IMR-90 (cell line): ENCODE measurements around the gene BRSK1. TPM values are rescaled to one million over a fixed set of nuclear protein-coding genes. Genes with fewer than 3 reads are reported as not detected.

Experiments used
- ATAC-seq: fragments of 200-7000 bp; cut with Tn5 transposase; 2 replicates; pipeline ENCODE4 v1.9.1; 2020; ENCODE audit warnings: low read depth, mild to moderate bottlenecking, moderate library complexity
- BruUV-seq: library from RNA; stranded (reverse); fragments of 400-500 nt; replicated peaks from 2 replicates; lab custom pipeline; 2021; lab: Mats Ljungman, UMichigan
- CTCF ChIA-PET: fragments of 300-600 bp; formaldehyde crosslinking; extraction: SDS; loops from one replicate; lab custom pipeline; 2021; ENCODE audit warnings: antibody characterized with exemption; lab: Yijun Ruan, JAX
- POLR2A ChIA-PET: fragments of 300-600 bp; sonication (Branson Sonifier 250); formaldehyde crosslinking; loops from one replicate; lab custom pipeline; 2022; ENCODE audit warnings: antibody characterized with exemption; ENCODE audit not compliant: unreplicated experiment; lab: Charles Lee
- DNase-seq: peaks from one replicate; pipeline ENCODE4 v3.0.0; 2013
- H2AFZ ChIP-seq: replicated peaks from 2 replicates; pipeline ENCODE3; 2013; ENCODE audit warnings: low read length, mild to moderate bottlenecking; ENCODE audit not compliant: poor library complexity
- H2AK5ac ChIP-seq: 2 replicates; pipeline ENCODE4 v1.6.1; 2013; ENCODE audit warnings: low read depth, low read length, inconsistent platforms
- H2AK9ac ChIP-seq: replicated peaks from 2 replicates; pipeline ENCODE3; 2013; ENCODE audit warnings: mild to moderate bottlenecking, low read depth, low read length, moderate library complexity; ENCODE audit not compliant: poor library complexity
- H2BK120ac ChIP-seq: 2 replicates; pipeline ENCODE4 v1.6.1; 2013; ENCODE audit warnings: low read depth, low read length, inconsistent platforms
- H2BK15ac ChIP-seq: 3 replicates; pipeline ENCODE4 v1.6.1; 2013; ENCODE audit warnings: low read depth, low read length, inconsistent platforms
- H2BK20ac ChIP-seq: 2 replicates; pipeline ENCODE4 v1.6.1; 2013; ENCODE audit warnings: low read depth, mild to moderate bottlenecking, inconsistent platforms, low read length, moderate library complexity
- H2BK5ac ChIP-seq: 2 replicates; pipeline ENCODE4 v1.6.1; 2013; ENCODE audit warnings: mild to moderate bottlenecking, low read depth, low read length, inconsistent platforms; ENCODE audit not compliant: poor library complexity, severe bottlenecking
- H3K14ac ChIP-seq: replicated peaks from 2 replicates; pipeline ENCODE4 v1.6.1; 2013; ENCODE audit warnings: low read depth, low read length, inconsistent platforms
- H3K18ac ChIP-seq: 2 replicates; pipeline ENCODE4 v1.6.1; 2013; ENCODE audit warnings: low read depth, low read length, control low read depth
- H3K23ac ChIP-seq: 2 replicates; pipeline ENCODE4 v1.6.1; 2013; ENCODE audit warnings: low read depth, low read length, inconsistent platforms
- H3K27ac ChIP-seq: 2 replicates; pipeline ENCODE4 v1.5.1; 2013; ENCODE audit warnings: mild to moderate bottlenecking, control low read depth, low read length; ENCODE audit not compliant: insufficient read depth
- H3K27me3 ChIP-seq: 2 replicates; pipeline ENCODE4 v1.6.1; 2013; ENCODE audit warnings: low read length; ENCODE audit not compliant: control insufficient read depth, insufficient read depth
- H3K36me3 ChIP-seq: 2 replicates; pipeline ENCODE4 v1.6.1; 2013; ENCODE audit warnings: low read length, mixed read lengths; ENCODE audit not compliant: control insufficient read depth, insufficient read depth
- H3K4ac ChIP-seq: 2 replicates; pipeline ENCODE4 v1.6.1; 2013; ENCODE audit warnings: low read depth, low read length, inconsistent platforms
- H3K4me1 ChIP-seq: 2 replicates; pipeline ENCODE4 v1.6.1; 2013; ENCODE audit warnings: low read length, mixed read lengths; ENCODE audit not compliant: control insufficient read depth, insufficient read depth
- H3K4me2 ChIP-seq: 2 replicates; pipeline ENCODE4 v1.6.1; 2013; ENCODE audit warnings: low read depth, mild to moderate bottlenecking, control low read depth, low read length, moderate library complexity
- H3K4me3 ChIP-seq: 2 replicates; pipeline ENCODE4 v1.5.1; 2013; ENCODE audit warnings: low read depth, mild to moderate bottlenecking, control low read depth, low read length, moderate library complexity; ENCODE audit not compliant: insufficient read depth
- H3K56ac ChIP-seq: 2 replicates; pipeline ENCODE4 v1.6.1; 2013; ENCODE audit warnings: low read length, inconsistent platforms; ENCODE audit not compliant: insufficient read depth; ENCODE audit errors: extremely low read depth
- H3K79me1 ChIP-seq, 2 experiments: 2 replicates each; pipeline ENCODE4 v1.6.1; 2013; ENCODE audit warnings: low read length in 2 of 2, inconsistent platforms in 1 of 2, low read depth in 1 of 2
- H3K9ac ChIP-seq: 2 replicates; pipeline ENCODE4 v1.6.1; 2013; ENCODE audit warnings: low read depth, low read length, control low read depth
- H3K9me1 ChIP-seq: 2 replicates; pipeline ENCODE4 v1.6.1; 2013; ENCODE audit warnings: low read length, inconsistent platforms; ENCODE audit not compliant: insufficient read depth
- H3K9me3 ChIP-seq: 2 replicates; pipeline ENCODE4 v1.6.1; 2013; ENCODE audit warnings: low read length; ENCODE audit not compliant: control insufficient read depth, insufficient read depth
- H4K20me1 ChIP-seq: 2 replicates; pipeline ENCODE4 v1.6.1; 2013; ENCODE audit warnings: low read length, inconsistent platforms; ENCODE audit not compliant: insufficient read depth
- H4K5ac ChIP-seq: 2 replicates; pipeline ENCODE4 v1.6.1; 2013; ENCODE audit warnings: mild to moderate bottlenecking, low read depth, low read length, control low read depth
- H4K8ac ChIP-seq, 2 experiments: 2 replicates each; pipeline ENCODE4 v1.6.1; 2013; ENCODE audit warnings: low read depth in 2 of 2, low read length in 2 of 2, control low read depth in 1 of 2, inconsistent platforms in 1 of 2
- H4K91ac ChIP-seq: 2 replicates; pipeline ENCODE4 v1.6.1; 2013; ENCODE audit warnings: low read depth, low read length, inconsistent platforms; ENCODE audit not compliant: insufficient read depth
- CTCF ChIP-seq: conservative IDR thresholded peaks from 2 replicates; pipeline ENCODE4 v1.5.1; 2012; ENCODE audit warnings: mild to moderate bottlenecking, low read depth, low read length, improper control_type of control experiment
- MXI1 ChIP-seq: IDR thresholded peaks from 2 replicates; pipeline ENCODE4 v1.6.1; 2012; ENCODE audit warnings: low read depth, mild to moderate bottlenecking, low read length, moderate library complexity, borderline replicate concordance
- POLR2A ChIP-seq: IDR thresholded peaks from 2 replicates; pipeline ENCODE4 v1.6.1; 2012; ENCODE audit warnings: mild to moderate bottlenecking, low read depth, low read length
- RCOR1 ChIP-seq: IDR thresholded peaks from 2 replicates; pipeline ENCODE4 v1.6.1; 2012; ENCODE audit warnings: mild to moderate bottlenecking, low read length, improper control_type of control experiment; ENCODE audit not compliant: insufficient replicate concordance
- SMC3 ChIP-seq: fragments of 150-350 bp; IDR thresholded peaks from 2 replicates; pipeline ENCODE4 v1.6.1; 2016; ENCODE audit warnings: low read depth, mild to moderate bottlenecking, antibody characterized with exemption, low read length, moderate library complexity
- WGBS, 2 experiments: methylation state at CpG; one replicate each; pipeline versions ENCODE4 v1.1.5 to v1.1.7; 2013; ENCODE audit warnings: missing lambda C conversion rate in 2 of 2; ENCODE audit not compliant: insufficient read length in 1 of 2; ENCODE audit errors: extremely low coverage in 2 of 2; 5-methylcytosine and 5-hydroxymethylcytosine counted together
- dilution Hi-C: fragments of 300-500 bp; cut with HindIII; formaldehyde crosslinking; loops from one replicate; pipeline ENCODE4 v1.14.3; 2018; ENCODE audit warnings: low sequenced_read_pairs; ENCODE audit not compliant: unreplicated experiment
- in situ Hi-C: fragments of 300-500 bp; cut with MboI; formaldehyde crosslinking; loops from 3 replicates; pipeline ENCODE4 v1.14.3; 2019; ENCODE audit warnings: low sequenced_read_pairs, inconsistent platforms, mixed read lengths
- intact Hi-C: fragments of 100-400 bp; cut with micrococcal nuclease; formaldehyde crosslinking; loops from 2 replicates; pipeline ENCODE4 v1.10.0; 2022
- polyA plus RNA-seq, 3 experiments: library from polyadenylated mRNA; depleted of rRNA; stranded (reverse); fragments of >200 nt; gene quantifications; 2 replicates each; pipeline ENCODE4 v1.2.3, GENCODE V29; 2012; ENCODE audit warnings: low replicate concordance in 1 of 3
- total RNA-seq: library from RNA; depleted of rRNA; stranded (reverse); fragments of >200 nt; gene quantifications from 2 replicates; pipeline ENCODE4 v1.2.3, GENCODE V29; 2012

BRSK1 gene
- total and polyA plus RNA-seq, 2 of the 4 experiments (the other 2 are of a cell fraction): 2.5 to 22.3 TPM

- H2AK5ac ChIP-seq: no peak within 1 kb of the TSS
- in situ Hi-C loops (no loop called here), dilution Hi-C loops (no loop called here), intact Hi-C loops (no loop called here)
- H3K4me2 ChIP-seq: peak within 1 kb of the TSS; percentile 86
- peaks cover 43% of the 10 kb centered on the region for H3K27me3 ChIP-seq
- CTCF ChIA-PET: no interaction called here
- peak within 1 kb of the TSS; percentile 93 for H2AFZ ChIP-seq
- no peak for ATAC-seq
- no peaks in the 10 kb centered on the region for H3K9me3 ChIP-seq
- WGBS, 2 experiments: no CpG with 5 or more reads among the region's 43 CpGs
- H2BK120ac ChIP-seq: no peak within 1 kb of the TSS
- H3K4me3 ChIP-seq: peak within 1 kb of the TSS; percentile 65
- POLR2A ChIA-PET: no interaction called here
- no peaks in the 10 kb centered on the region for H3K36me3 ChIP-seq
- TF ChIP-seq SMC3 (no peak), MXI1 (no peak), RCOR1 (no peak), CTCF (no peak), POLR2A (no peak)
- peaks cover 7% of the 10 kb centered on the region; the same call in 1 of the 2 replicates for H4K20me1 ChIP-seq
- H3K79me1 ChIP-seq: no peaks in the 10 kb centered on the region
- peaks cover 5% of the 10 kb centered on the region; the same call in 1 of the 2 replicates for H3K4me1 ChIP-seq
- H4K91ac ChIP-seq: peak within 1 kb of the TSS; percentile 34; the same call in 1 of the 2 replicates
- H3K56ac ChIP-seq: no peak within 1 kb of the TSS
- no peak within 1 kb of the TSS for H3K23ac ChIP-seq
- peak within 1 kb of the TSS in 1 of 2 experiments; percentile 50; a peak in 1 of 4 replicates for H4K8ac ChIP-seq
- H4K5ac ChIP-seq: no peak within 1 kb of the TSS
- no peak for DNase-seq
- no TSS peak for BruUV-seq
- no peak within 1 kb of the TSS; the same call in 2 of the 3 replicates for H2BK15ac ChIP-seq
- H3K9me1 ChIP-seq: no peaks in the 10 kb centered on the region
- no peak within 1 kb of the TSS; the same call in 1 of the 2 replicates for H3K18ac ChIP-seq
- H3K14ac ChIP-seq: no peak within 1 kb of the TSS; the same call in 1 of the 2 replicates
- H3K9ac ChIP-seq: 0 out of 2 replicates have a peak within 1 kb of the TSS, but pooled peaks have one; percentile 7
- H2BK20ac ChIP-seq: no peak within 1 kb of the TSS
- no peak within 1 kb of the TSS for H2BK5ac ChIP-seq
- peak within 1 kb of the TSS; percentile 21; the same call in 1 of the 2 replicates for H3K27ac ChIP-seq
- H3K4ac ChIP-seq: no peak within 1 kb of the TSS
- peak within 1 kb of the TSS; percentile 23 for H2AK9ac ChIP-seq
These were observed 71.0 kb downstream of the BRSK1 start, which contains the start of gene COX6B2 for GRCh38 chr19:55354698-55355212. Gene COX6B2, minus strand, starts transcription at chr19:55354719. Its CDS starts 198 bp downstream, at chr19:55354521.
